Tibial artery (tissue), 4 donors: Measurements from ENCODE around the gene TXNDC9.
"Not testable (repeated sequence)": the region's sequence is repeated elsewhere in the genome, so short reads cannot be mapped to it uniquely, and the experiment has no call there.

Source experiments
- DNase-seq, 2 donors: peaks; one replicate each; pipeline ENCODE4 v3.0.0-alpha.2; 2019
- H3K27ac ChIP-seq, 2 donors: fragments of 200-600 bp; sonication (generic) in 1 of 2; 1 replicate in 1 of 2; 2 replicates in 1 of 2; pipeline ENCODE4 v1.5.1; 2018 to 2019; ENCODE audit warnings: mild to moderate bottlenecking in 1 of 2
- H3K27me3 ChIP-seq, 2 donors: fragments of 200-600 bp; sonication (generic) in 1 of 2; one replicate each; pipeline versions ENCODE4 v1.5.1 to v1.6.0; 2016 to 2019
- H3K36me3 ChIP-seq, 3 donors: fragments of 200-600 bp; sonication (generic) in 2 of 3; one replicate each; pipeline ENCODE4 v1.5.1; 2016 to 2019; ENCODE audit warnings: mild to moderate bottlenecking in 2 of 3
- H3K4me1 ChIP-seq, 4 donors: fragments of 200-600 bp; sonication (generic) in 2 of 4; 1 replicate in 3 of 4; 2 replicates in 1 of 4; pipeline ENCODE4 v1.5.1; 2016 to 2019
- H3K4me3 ChIP-seq, 2 donors: fragments of 200-600 bp; sonication (generic) in 1 of 2; 1 replicate in 1 of 2; 2 replicates in 1 of 2; pipeline ENCODE4 v1.5.1; 2018 to 2019; ENCODE audit warnings: mild to moderate bottlenecking in 2 of 2
- H3K9me3 ChIP-seq, 3 donors: fragments of 200-600 bp; sonication (generic) in 1 of 3; one replicate each; pipeline ENCODE4 v1.5.1; 2016 to 2019
- intact Hi-C: fragments of 100-400 bp; cut with DNase I; formaldehyde crosslinking; loops from one replicate; pipeline ENCODE4 v1.15.0; 2023; ENCODE audit warnings: low total_unique reads
- TF ChIP-seq, protein P1 (sequence below), 2 experiments: fragments of 200-600 bp in 1 of 2; fragments of 450-650 bp in 1 of 2; IDR thresholded peaks; one replicate each; pipeline ENCODE4 v1.5.1; 2017 to 2019; ENCODE audit warnings: antibody characterized with exemption in 2 of 2, mild to moderate bottlenecking in 1 of 2, moderate library complexity in 1 of 2

Gene TXNDC9

DNA sequence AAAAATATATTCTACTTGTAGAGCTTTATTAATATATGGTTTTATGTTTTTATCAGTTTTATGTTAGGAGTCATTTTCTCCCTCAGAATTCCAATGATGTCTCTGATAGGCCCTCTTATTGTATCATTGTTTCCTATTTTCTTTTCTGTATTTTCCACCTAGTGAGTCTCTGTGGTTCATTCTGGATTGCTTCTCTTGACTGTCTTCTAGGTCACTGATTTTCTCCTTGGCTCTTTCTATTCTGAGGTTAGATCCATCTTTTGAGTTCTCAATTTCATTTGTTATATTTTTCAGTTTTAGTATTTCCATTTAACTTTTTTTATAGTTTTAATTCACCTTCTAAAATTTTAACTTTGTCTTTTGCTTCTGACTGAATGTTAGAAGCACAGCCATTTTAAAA, 38.6 kb upstream of the TXNDC9 start:
- no peaks in the 10 kb centered on the region for H3K27me3 ChIP-seq
- H3K4me1 ChIP-seq: no peaks in the 10 kb centered on the region
- peaks cover 79 to 96% (median 81%) of the 10 kb centered on the region in 3 donors for H3K36me3 ChIP-seq
- DNase-seq: no peak
- TF ChIP-seq, protein P1, sequence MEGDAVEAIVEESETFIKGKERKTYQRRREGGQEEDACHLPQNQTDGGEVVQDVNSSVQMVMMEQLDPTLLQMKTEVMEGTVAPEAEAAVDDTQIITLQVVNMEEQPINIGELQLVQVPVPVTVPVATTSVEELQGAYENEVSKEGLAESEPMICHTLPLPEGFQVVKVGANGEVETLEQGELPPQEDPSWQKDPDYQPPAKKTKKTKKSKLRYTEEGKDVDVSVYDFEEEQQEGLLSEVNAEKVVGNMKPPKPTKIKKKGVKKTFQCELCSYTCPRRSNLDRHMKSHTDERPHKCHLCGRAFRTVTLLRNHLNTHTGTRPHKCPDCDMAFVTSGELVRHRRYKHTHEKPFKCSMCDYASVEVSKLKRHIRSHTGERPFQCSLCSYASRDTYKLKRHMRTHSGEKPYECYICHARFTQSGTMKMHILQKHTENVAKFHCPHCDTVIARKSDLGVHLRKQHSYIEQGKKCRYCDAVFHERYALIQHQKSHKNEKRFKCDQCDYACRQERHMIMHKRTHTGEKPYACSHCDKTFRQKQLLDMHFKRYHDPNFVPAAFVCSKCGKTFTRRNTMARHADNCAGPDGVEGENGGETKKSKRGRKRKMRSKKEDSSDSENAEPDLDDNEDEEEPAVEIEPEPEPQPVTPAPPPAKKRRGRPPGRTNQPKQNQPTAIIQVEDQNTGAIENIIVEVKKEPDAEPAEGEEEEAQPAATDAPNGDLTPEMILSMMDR (IDR thresholded peaks at IDR 0.05): no peak
- H3K27ac ChIP-seq: no peak overlapping the region
- intact Hi-C loops: no loop called here
- H3K9me3 ChIP-seq: no peaks in the 10 kb centered on the region
- no peak overlapping the region for H3K4me3 ChIP-seq

DNA sequence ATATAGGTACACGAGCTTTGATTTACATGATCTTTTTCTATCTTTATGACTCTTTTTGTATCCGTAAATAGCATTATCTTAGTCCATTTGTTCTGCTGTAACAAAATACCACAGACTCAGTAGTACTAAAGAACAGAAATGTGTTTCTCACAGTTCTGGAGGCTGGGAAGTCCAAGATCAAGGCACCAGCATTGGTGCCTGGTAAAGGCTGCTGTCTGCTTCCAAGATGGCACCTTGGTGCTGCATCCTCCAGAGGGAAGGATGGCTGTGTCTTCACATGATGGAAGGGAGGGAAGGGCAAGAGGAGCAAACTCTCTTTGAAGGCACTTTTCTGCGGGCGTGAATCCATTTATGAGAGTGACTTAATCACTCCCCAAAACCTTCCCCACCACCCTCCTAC, 37.0 kb upstream of the TXNDC9 start:
- no peaks in the 10 kb centered on the region for H3K27me3 ChIP-seq
- no peaks in the 10 kb centered on the region for H3K4me1 ChIP-seq
- no peak overlapping the region for H3K27ac ChIP-seq
- DNase-seq: no peak
- TF ChIP-seq, protein P1 (IDR thresholded peaks at IDR 0.05): no peak
- H3K36me3 ChIP-seq: peaks cover 77 to 98% (median 83%) of the 10 kb centered on the region in 3 donors
- intact Hi-C loops: no loop called here
- H3K9me3 ChIP-seq: no peaks in the 10 kb centered on the region
- H3K4me3 ChIP-seq: no peak overlapping the region

DNA sequence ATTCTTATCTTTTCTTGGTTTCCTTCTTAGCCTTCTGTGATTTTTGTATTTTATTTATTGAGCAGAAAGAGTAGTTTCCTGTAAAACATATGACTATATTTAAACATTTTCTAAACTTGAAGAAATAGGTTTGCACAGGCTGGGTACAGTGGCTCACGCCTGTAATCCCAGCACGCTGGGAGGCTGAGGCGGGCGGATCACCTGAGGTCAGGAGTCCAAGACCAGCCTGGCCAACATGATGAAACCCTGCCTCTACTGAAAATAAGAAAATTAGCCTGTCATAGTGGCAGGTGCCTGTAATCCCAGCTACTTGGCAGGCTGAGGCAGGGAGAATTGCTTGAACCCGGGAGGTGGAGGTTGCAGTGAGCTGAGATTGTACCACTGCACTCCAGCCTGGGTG, 32.7 kb upstream of the TXNDC9 start:
- intact Hi-C loops: loop anchor here (5.0 kb wide), 1 partner anchor 33 kb away; no protein-coding TSS in a partner anchor
- not testable (repeated sequence) for H3K27me3 ChIP-seq

DNA sequence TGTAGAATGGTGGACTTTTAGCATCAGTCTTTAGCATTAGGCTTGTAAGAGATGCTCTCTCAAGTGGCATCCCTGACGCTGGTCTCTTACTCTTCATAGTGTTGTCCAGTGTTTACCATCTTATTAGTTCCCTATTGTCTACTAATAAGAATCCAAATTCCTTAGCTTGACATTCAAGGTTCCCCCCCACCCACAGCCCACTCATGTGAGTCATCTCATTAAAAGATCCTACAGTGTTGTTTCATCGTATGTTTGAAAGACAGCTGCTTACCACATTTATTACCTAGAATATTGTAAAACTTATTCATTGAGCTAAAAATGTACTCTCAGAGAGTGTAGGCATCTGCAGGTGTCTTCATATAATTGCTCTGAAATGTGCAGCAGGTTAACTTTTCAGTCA, 29.5 kb upstream of the TXNDC9 start:
- Histone ChIP-seq H3K9me3 (no peaks in the 10 kb centered on the region), H3K27ac (no peak overlapping the region), H3K4me3 (no peak overlapping the region), H3K36me3 (peaks cover 56 to 85% (median 78%) of the 10 kb centered on the region in 3 donors), H3K27me3 (no peaks in the 10 kb centered on the region), H3K4me1 (no peaks in the 10 kb centered on the region)
- DNase-seq: no peak
- intact Hi-C loops: loop anchor here (5.0 kb wide), 1 partner anchor 37 kb away; no protein-coding TSS in a partner anchor
- TF ChIP-seq, protein P1 (IDR thresholded peaks at IDR 0.05): no peak

More for the DNA sequence above, 32.7 kb upstream of the TXNDC9 start:
- not testable (repeated sequence) for H3K4me3 ChIP-seq, DNase-seq, H3K27ac ChIP-seq, H3K4me1 ChIP-seq, H3K9me3 ChIP-seq
- H3K36me3 ChIP-seq: peaks cover 80 to 98% (median 96%) of the 10 kb centered on the region in 3 donors

DNA sequence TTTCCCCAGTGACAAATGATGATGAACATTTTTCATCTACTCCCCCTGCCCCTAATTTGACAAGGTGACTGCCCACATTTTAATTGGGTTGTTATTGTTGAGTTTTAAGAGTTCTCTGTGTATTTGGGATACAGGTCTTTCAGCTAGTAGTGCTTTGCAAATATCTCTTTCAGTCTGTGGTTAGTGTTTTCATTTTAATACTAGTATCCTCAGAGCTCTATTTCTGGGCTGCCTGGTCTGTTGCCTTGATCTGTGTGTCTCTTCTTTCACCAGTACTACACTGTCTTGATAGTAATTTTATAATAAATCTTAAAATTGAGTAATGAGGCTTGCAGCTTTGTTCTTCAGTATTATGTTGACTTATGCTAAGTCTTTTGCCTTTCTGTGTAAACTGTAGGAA, 20.7 kb upstream of the TXNDC9 start:
- Histone ChIP-seq H3K4me3 (no peak overlapping the region), H3K27ac (no peak overlapping the region), H3K4me1 (no peaks in the 10 kb centered on the region), H3K27me3 (no peaks in the 10 kb centered on the region), H3K36me3 (no peaks in the 10 kb centered on the region), H3K9me3 (no peaks in the 10 kb centered on the region)
- DNase-seq: no peak
- intact Hi-C loops: no loop called here
- TF ChIP-seq, protein P1 (IDR thresholded peaks at IDR 0.05): no peak

DNA sequence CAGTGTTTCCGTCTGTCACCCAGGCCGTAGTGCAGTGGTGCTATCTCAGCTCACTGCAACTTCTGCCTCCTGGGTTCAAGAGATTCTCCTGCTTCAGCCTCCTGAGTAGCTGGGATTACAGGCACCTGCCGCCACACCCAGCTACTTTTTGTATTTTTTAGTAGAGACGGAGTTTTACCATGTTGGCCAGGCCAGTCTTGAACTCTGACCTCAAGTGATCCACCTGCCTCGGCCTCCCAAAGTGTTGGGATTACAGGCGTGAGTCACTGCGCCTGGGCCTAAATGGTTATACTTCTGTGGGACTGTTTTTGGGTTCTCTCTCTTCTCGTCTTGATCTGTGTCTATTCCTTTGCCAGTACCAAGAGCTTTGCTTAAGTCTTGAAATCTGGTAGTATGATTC, 18.7 kb upstream of the TXNDC9 start:
- H3K36me3 ChIP-seq, intact Hi-C loops, H3K27me3 ChIP-seq, H3K4me3 ChIP-seq, H3K4me1 ChIP-seq, DNase-seq, H3K27ac ChIP-seq, H3K9me3 ChIP-seq: not testable (repeated sequence)

DNA sequence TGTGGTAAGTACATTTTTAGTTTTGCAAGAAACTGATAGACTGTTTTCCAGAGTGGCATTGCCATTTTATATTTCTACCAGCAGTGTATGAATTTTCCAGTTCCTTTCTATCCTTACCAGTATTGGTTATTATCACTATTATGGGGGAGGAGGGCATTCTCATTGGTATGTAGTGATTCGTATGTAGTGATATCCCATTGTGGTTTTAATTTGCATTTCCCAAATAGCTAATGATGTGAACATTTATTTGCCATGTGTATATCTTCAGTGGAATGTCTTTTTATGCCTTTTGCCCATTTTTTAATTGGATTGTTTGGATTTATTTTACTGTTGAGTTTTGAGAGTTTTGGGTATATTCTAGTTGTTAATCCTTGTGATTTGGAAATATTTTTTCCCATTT, 17.9 kb upstream of the TXNDC9 start:
- no peaks in the 10 kb centered on the region for H3K9me3 ChIP-seq
- H3K4me3 ChIP-seq: no peak overlapping the region
- no peaks in the 10 kb centered on the region for H3K4me1 ChIP-seq
- intact Hi-C loops: no loop called here
- no peaks in the 10 kb centered on the region for H3K36me3 ChIP-seq
- no peak for DNase-seq
- no peaks in the 10 kb centered on the region for H3K27me3 ChIP-seq
- no peak overlapping the region for H3K27ac ChIP-seq
- TF ChIP-seq, protein P1 (IDR thresholded peaks at IDR 0.05): no peak
